ENCODE results near the gene REEP3.

DNA sequence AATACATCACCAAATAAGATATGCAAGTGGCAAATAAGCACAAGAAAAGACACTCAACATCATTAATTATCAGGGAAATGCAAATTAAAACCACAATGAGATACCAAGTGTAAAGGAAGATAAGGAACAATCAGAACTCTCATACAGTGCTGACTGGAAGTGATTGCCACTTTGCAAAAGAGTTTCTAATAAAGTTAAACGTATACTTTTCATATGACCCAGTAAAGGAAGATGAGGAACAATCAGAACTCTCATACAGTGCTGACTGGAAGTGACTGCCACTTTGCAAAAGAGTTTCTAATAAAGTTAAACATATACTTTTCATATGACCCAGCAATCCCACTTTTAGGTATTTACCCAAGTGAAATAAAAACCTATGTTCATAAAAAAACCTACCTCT, 43.3 kb upstream of the REEP3 start:
- TF ChIP-seq CTCF (IDR thresholded peaks at IDR 0.05 in 4 of 5, conservative IDR thresholded peaks at IDR 0.05 in 1 of 5) (no peak), POLR2A (IDR thresholded peaks at IDR 0.05) (no peak)
